H1 (cell line): ENCODE data around the gene SGMS1. TPM values are rescaled to one million over a fixed set of nuclear protein-coding genes. Genes with fewer than 3 reads are reported as not detected.

Experiments
- CTCF ChIA-PET: fragments of 300-600 bp; sonication (Branson Sonifier 250); formaldehyde crosslinking; loops from one replicate; lab custom pipeline; 2021; ENCODE audit not compliant: partially characterized antibody; lab: Charles Lee
- POLR2A ChIA-PET: fragments of 300-600 bp; sonication (Branson Sonifier 250); formaldehyde crosslinking; loops from one replicate; lab custom pipeline; 2021; ENCODE audit warnings: inconsistent platforms; ENCODE audit not compliant: partially characterized antibody; lab: Charles Lee
- DNase-seq, 2 experiments: peaks; one replicate each; pipeline versions ENCODE4 v3.0.0 to v3.0.0-alpha.2; 2010 to 2022; ENCODE audit warnings: low spot score in 2 of 2, low read depth in 1 of 2, mixed read lengths in 1 of 2
- FAIRE-seq: peaks from 2 replicates; lab custom pipeline; 2011; peaks lifted over from hg19 to GRCh38; lab: Jason Lieb, UNC
- H2AFZ ChIP-seq: 2 replicates; pipeline ENCODE4 v1.8.1; 2012; ENCODE audit warnings: low read length, inconsistent platforms
- H2AK5ac ChIP-seq: 2 replicates; pipeline ENCODE4 v1.6.1; 2013; ENCODE audit warnings: low read depth, low read length
- H2BK120ac ChIP-seq: replicated peaks from 2 replicates; pipeline ENCODE3; 2013; ENCODE audit warnings: low read depth, low read length, inconsistent platforms
- H2BK12ac ChIP-seq: 2 replicates; pipeline ENCODE4 v1.6.1; 2013; ENCODE audit warnings: low read depth, low read length
- H2BK15ac ChIP-seq: 2 replicates; pipeline ENCODE4 v1.6.1; 2013; ENCODE audit warnings: low read length
- H2BK20ac ChIP-seq: 2 replicates; pipeline ENCODE4 v1.6.1; 2013; ENCODE audit warnings: low read length
- H2BK5ac ChIP-seq: 2 replicates; pipeline ENCODE4 v1.6.1; 2013; ENCODE audit warnings: low read depth, low read length
- H3K14ac ChIP-seq: 2 replicates; pipeline ENCODE4 v1.6.1; 2013; ENCODE audit warnings: inconsistent platforms; ENCODE audit not compliant: insufficient read length
- H3K18ac ChIP-seq: 2 replicates; pipeline ENCODE4 v1.6.1; 2013; ENCODE audit warnings: low read length; ENCODE audit errors: extremely low read depth
- H3K23ac ChIP-seq: 2 replicates; pipeline ENCODE4 v1.6.1; 2013; ENCODE audit warnings: inconsistent platforms; ENCODE audit not compliant: insufficient read length
- H3K23me2 ChIP-seq: 2 replicates; pipeline ENCODE4 v1.6.1; 2013; ENCODE audit warnings: low read depth, low read length
- H3K27ac ChIP-seq: 2 replicates; pipeline ENCODE4 v1.6.1; 2011; ENCODE audit warnings: low read depth, low read length, inconsistent platforms
- H3K27me3 ChIP-seq, 4 experiments: replicated peaks in 1 of 4; 1 replicate in 1 of 4; 2 replicates in 3 of 4; pipeline versions ENCODE4 v1.6.1 to v1.8.1; 2011 to 2013; ENCODE audit warnings: low read length in 3 of 4, mild to moderate bottlenecking in 3 of 4, inconsistent platforms in 2 of 4, mixed read lengths in 2 of 4, moderate library complexity in 1 of 4; ENCODE audit not compliant: control insufficient read depth in 3 of 4, insufficient read depth in 3 of 4; ENCODE audit errors: extremely low read depth in 1 of 4
- H3K36me3 ChIP-seq, 4 experiments: 2 replicates each; pipeline versions ENCODE4 v1.6.1 to v1.8.1; 2011 to 2013; ENCODE audit warnings: mild to moderate bottlenecking in 4 of 4, low read length in 3 of 4, moderate library complexity in 2 of 4, control low read depth in 1 of 4, inconsistent platforms in 1 of 4; ENCODE audit not compliant: insufficient read depth in 4 of 4, control insufficient read depth in 2 of 4
- H3K4ac ChIP-seq: replicated peaks from 2 replicates; pipeline ENCODE3; 2013; ENCODE audit warnings: low read length, low read depth, mixed read lengths, inconsistent platforms; ENCODE audit not compliant: insufficient read length
- H3K4me1 ChIP-seq, 4 experiments: replicated peaks in 1 of 4; 1 replicate in 1 of 4; 2 replicates in 3 of 4; pipeline versions ENCODE4 v1.6.1 to v1.8.1; 2011 to 2013; ENCODE audit warnings: low read length in 3 of 4, inconsistent platforms in 2 of 4, mixed read lengths in 1 of 4; ENCODE audit not compliant: insufficient read depth in 4 of 4, control insufficient read depth in 3 of 4
- H3K4me2 ChIP-seq, 2 experiments: 2 replicates each; pipeline versions ENCODE4 v1.6.1 to v1.8.1; 2011 to 2013; ENCODE audit warnings: low read depth in 2 of 2, low read length in 2 of 2, control low read depth in 1 of 2, inconsistent platforms in 1 of 2, mild to moderate bottlenecking in 1 of 2; ENCODE audit not compliant: insufficient read depth in 1 of 2
- H3K4me3 ChIP-seq, 4 experiments: fragments of 200-600, 300-600 bp in 1 of 4; sonication (generic), shearing (Covaris generic), sonication (Bioruptor Twin) in 1 of 4; 2 replicates each; pipeline versions ENCODE4 v1.5.1 to v1.8.1; 2011 to 2016; ENCODE audit warnings: low read length in 4 of 4, low read depth in 3 of 4, control low read depth in 2 of 4, inconsistent platforms in 2 of 4, mild to moderate bottlenecking in 2 of 4, mixed read lengths in 1 of 4, moderate library complexity in 1 of 4; ENCODE audit not compliant: insufficient read depth in 2 of 4; ENCODE audit errors: extremely low read depth in 1 of 4
- H3K56ac ChIP-seq: replicated peaks from 2 replicates; pipeline ENCODE3; 2013; ENCODE audit warnings: low read depth, mild to moderate bottlenecking, mixed read lengths, low read length, inconsistent platforms; ENCODE audit not compliant: insufficient read length
- H3K79me1 ChIP-seq: 2 replicates; pipeline ENCODE4 v1.6.1; 2013; ENCODE audit warnings: low read depth, low read length, control low read depth
- H3K79me2 ChIP-seq, 2 experiments: 2 replicates each; pipeline versions ENCODE4 v1.6.1 to v1.8.1; 2012 to 2013; ENCODE audit warnings: low read length in 2 of 2, mild to moderate bottlenecking in 2 of 2, inconsistent platforms in 1 of 2; ENCODE audit not compliant: insufficient read depth in 2 of 2, control insufficient read depth in 1 of 2
- H3K9ac ChIP-seq, 4 experiments: replicated peaks in 1 of 4; 1 replicate in 1 of 4; 2 replicates in 3 of 4; pipeline versions ENCODE4 v1.6.1 to v1.8.1; 2011 to 2013; ENCODE audit warnings: low read depth in 3 of 4, low read length in 3 of 4, control low read depth in 2 of 4, mild to moderate bottlenecking in 2 of 4, moderate library complexity in 2 of 4, inconsistent platforms in 1 of 4; ENCODE audit errors: extremely low read depth in 1 of 4
- H3K9me3 ChIP-seq, 2 experiments: 2 replicates each; pipeline versions ENCODE4 v1.6.1 to v1.8.1; 2012 to 2013; ENCODE audit warnings: mild to moderate bottlenecking in 2 of 2, moderate library complexity in 2 of 2, control low read depth in 1 of 2, inconsistent platforms in 1 of 2, low read depth in 1 of 2, low read length in 1 of 2, mixed read lengths in 1 of 2; ENCODE audit not compliant: insufficient read depth in 2 of 2
- H4K20me1 ChIP-seq, 2 experiments: replicated peaks in 1 of 2; 2 replicates each; pipeline versions ENCODE3 to v1.8.1; 2011 to 2013; ENCODE audit warnings: inconsistent platforms in 2 of 2, low read length in 2 of 2, mild to moderate bottlenecking in 1 of 2; ENCODE audit not compliant: insufficient read depth in 2 of 2, control insufficient read depth in 1 of 2
- H4K5ac ChIP-seq: 2 replicates; pipeline ENCODE4 v1.6.1; 2013; ENCODE audit warnings: low read length, low read depth, mixed read lengths, inconsistent platforms; ENCODE audit not compliant: insufficient read length
- H4K8ac ChIP-seq: 2 replicates; pipeline ENCODE4 v1.8.0; 2013; ENCODE audit warnings: mild to moderate bottlenecking, moderate library complexity, low read length, inconsistent platforms; ENCODE audit not compliant: insufficient read depth; ENCODE audit errors: extremely low read depth
- H4K91ac ChIP-seq: replicated peaks from 2 replicates; pipeline ENCODE3; 2013; ENCODE audit warnings: low read length, mixed read lengths, inconsistent platforms; ENCODE audit not compliant: insufficient read length
- BCL11A ChIP-seq, 2 experiments: IDR thresholded peaks; one replicate each; pipeline ENCODE4 v1.6.1; 2011; ENCODE audit warnings: low read depth in 2 of 2, low read length in 2 of 2, mild to moderate bottlenecking in 2 of 2
- CHD1 ChIP-seq: IDR thresholded peaks from 2 replicates; pipeline ENCODE4 v1.6.1; 2012; ENCODE audit warnings: low read depth, low read length, improper control_type of control experiment
- KDM5A ChIP-seq: fragments of 200-600 bp; IDR thresholded peaks from 2 replicates; pipeline ENCODE4 v1.7.1; 2012; ENCODE audit warnings: mild to moderate bottlenecking, low read length, inconsistent platforms, mixed read lengths
- SUZ12 ChIP-seq: fragments of 200-600 bp; sonication (generic); IDR thresholded peaks from 2 replicates; pipeline ENCODE4 v1.6.1; 2012; ENCODE audit warnings: mild to moderate bottlenecking, inconsistent platforms, low read length, moderate library complexity, mixed read lengths
- TAF1 ChIP-seq: IDR thresholded peaks from 2 replicates; pipeline ENCODE4 v1.6.1; 2011; ENCODE audit warnings: mild to moderate bottlenecking, low read depth, low read length
- WGBS, 2 experiments: shearing (Covaris generic) in 1 of 2; methylation state at CpG; one replicate each; pipeline versions ENCODE4 v1.1.6 to v1.1.7; 2013 to 2015; ENCODE audit warnings: low lambda C conversion rate in 2 of 2, mixed read lengths in 2 of 2, inconsistent platforms in 1 of 2, low coverage in 1 of 2, missing lambda C conversion rate in 1 of 2; ENCODE audit not compliant: insufficient replicate concordance in 2 of 2, insufficient coverage in 1 of 2, insufficient read length in 1 of 2; ENCODE audit errors: extremely low coverage in 1 of 2, missing lambda C conversion rate in 1 of 2; 5-methylcytosine and 5-hydroxymethylcytosine counted together
- polyA plus RNA-seq, 7 experiments: library from polyadenylated mRNA; depleted of rRNA in 3 of 7; stranded (reverse) in 5 of 7; unstranded in 2 of 7; fragments of >200 nt in 5 of 7; fragments of 200-250 nt in 2 of 7; gene quantifications; 1 replicate in 5 of 7; 2 replicates in 1 of 7; 4 replicates in 1 of 7; pipeline versions ENCODE4 v1.2.1 to v1.2.3, GENCODE V29; 2011 to 2013; ENCODE audit warnings: missing spikeins in 2 of 7, mixed read lengths in 2 of 7
- total RNA-seq: library from RNA; stranded (reverse); fragmentation: NEBNext Ultra II Directional; extraction: Animal tissue kit (Norgen Biotek cat#: 25700); gene quantifications from 2 replicates; pipeline ENCODE4 v1.2.1, GENCODE V29; 2021

The SGMS1 gene
- total and polyA plus RNA-seq, 2 of the 8 experiments (the other 6 are each of a cell fraction or from before 2014, with no cell fraction given): 6.0 to 15.6 TPM

DNA sequence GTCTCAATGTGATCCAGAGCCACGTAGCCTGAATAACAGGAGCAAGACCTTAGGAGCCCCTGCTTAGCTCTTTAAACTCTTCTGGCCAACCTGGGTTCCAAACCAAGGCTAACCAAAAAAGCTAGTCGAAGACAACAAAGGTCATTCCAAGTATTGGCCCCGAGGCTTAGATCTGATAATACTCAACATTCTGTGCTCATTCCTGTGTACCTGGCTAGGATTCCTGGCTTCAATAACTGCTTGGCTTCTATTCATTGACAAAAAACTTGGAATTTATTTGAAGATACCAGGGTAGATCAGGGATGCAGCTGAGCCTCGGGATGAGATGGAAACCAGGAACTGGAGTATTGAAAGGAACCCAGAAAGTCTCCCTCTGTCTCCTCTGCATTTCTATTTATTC, 4.1 kb upstream of the SGMS1 start:
- no peak overlapping the region for H3K4me3 ChIP-seq
- no peak overlapping the region for H3K27ac ChIP-seq
- POLR2A ChIA-PET: interaction anchor here (0.7 to 1.1 kb wide), 2 partner anchors 19 to 58 kb away, joined by 3 read pairs; no protein-coding TSS in a partner anchor
- no peak for TF ChIP-seq TAF1
- no peak for TF ChIP-seq BCL11A (IDR thresholded peaks at IDR 0.05; ENCODE audit: low read depth in 2 of 2, low read length in 2 of 2)
- TF ChIP-seq KDM5A: no peak
- no peak for TF ChIP-seq CHD1
- no peak for TF ChIP-seq SUZ12
- no peak overlapping the region for H3K14ac ChIP-seq
- H3K4ac ChIP-seq: no peak overlapping the region
- H2BK15ac ChIP-seq: no peak overlapping the region
- H2AFZ ChIP-seq: no peak overlapping the region
- CTCF ChIA-PET: interaction anchor here (0.7 to 1.8 kb wide), 7 partner anchors 14 to 996 kb away, joined by 3 to 10 read pairs (median 4); no protein-coding TSS in a partner anchor
- H4K91ac ChIP-seq: no peak overlapping the region
- no peak overlapping the region for H3K56ac ChIP-seq
- no peak overlapping the region for H2BK12ac ChIP-seq
- WGBS, 2 experiments: 87% methylated on average over 4 of the region's 4 CpGs; no CpG with 5 or more reads in 1 of the 2 experiments
- no peak for FAIRE-seq
- peaks cover 1 to 12% (median 9%) of the 10 kb centered on the region in 4 experiments for H3K4me1 ChIP-seq
- no peak overlapping the region for H3K4me2 ChIP-seq
- H3K23me2 ChIP-seq: peaks cover 7% of the 10 kb centered on the region; the same call in 1 of the 2 replicates
- H3K23ac ChIP-seq: no peak overlapping the region
- no peak overlapping the region for H2AK5ac ChIP-seq
- H3K36me3 ChIP-seq: no peaks in the 10 kb centered on the region
- H3K79me1 ChIP-seq: no peaks in the 10 kb centered on the region; the same call in 1 of the 2 replicates
- no peak overlapping the region for H4K5ac ChIP-seq
- no peaks in the 10 kb centered on the region for H3K9me3 ChIP-seq
- H2BK5ac ChIP-seq: no peak overlapping the region
- no peak overlapping the region for H2BK20ac ChIP-seq
- H3K18ac ChIP-seq: no peak overlapping the region
- peaks cover 0 to under 1% of the 10 kb centered on the region in 2 experiments for H4K20me1 ChIP-seq
- H3K9ac ChIP-seq: no peak overlapping the region
- H2BK120ac ChIP-seq: no peak overlapping the region
- no peaks in the 10 kb centered on the region; a peak in 1 of 4 replicates for H3K79me2 ChIP-seq
- H3K27me3 ChIP-seq: no peaks in the 10 kb centered on the region
- H4K8ac ChIP-seq: no peak overlapping the region
- DNase-seq: no peak
